Mesothelial cell of epicardium (in vitro differentiated cells): ENCODE results near the gene AFAP1. TPM values are rescaled to one million over a fixed set of nuclear protein-coding genes. Genes with fewer than 3 reads are reported as not detected.

Source experiments
- DNase-seq, 2 experiments: peaks; one replicate each; pipeline ENCODE4 v3.0.0; 2021; ENCODE audit warnings: low spot score in 2 of 2; ENCODE audit not compliant: unreplicated experiment in 2 of 2
- H3K27ac Mint-ChIP-seq: 2 replicates; pipeline ENCODE4 v1.8.0; 2021; ENCODE audit warnings: mixed read lengths
- H3K27me3 Mint-ChIP-seq: 2 replicates; pipeline ENCODE4 v1.8.0; 2021; ENCODE audit warnings: low read depth, mixed read lengths
- H3K36me3 Mint-ChIP-seq: 2 replicates; pipeline ENCODE4 v1.8.0; 2021; ENCODE audit warnings: mixed read lengths
- H3K4me1 Mint-ChIP-seq: 2 replicates; pipeline ENCODE4 v1.8.0; 2021; ENCODE audit warnings: mixed read lengths
- H3K4me3 Mint-ChIP-seq: 2 replicates; pipeline ENCODE4 v1.8.0; 2021; ENCODE audit warnings: mild to moderate bottlenecking, moderate library complexity, mixed read lengths
- H3K9me3 Mint-ChIP-seq: 2 replicates; pipeline ENCODE4 v1.8.0; 2021; ENCODE audit warnings: mixed read lengths
- total RNA-seq: library from RNA; stranded (reverse); gene quantifications from 3 replicates; pipeline ENCODE4 v1.2.1, GENCODE V29; 2021
- TF ChIP-seq, protein P1 (sequence below): fragments of 200-600 bp; sonication (generic); IDR thresholded peaks from one replicate; pipeline ENCODE4 v1.5.0; 2021; ENCODE audit warnings: antibody characterized with exemption; ENCODE audit not compliant: unreplicated experiment

AFAP1 gene
- total RNA-seq, 1 donor from 2014 or later = 82.4 TPM

DNA sequence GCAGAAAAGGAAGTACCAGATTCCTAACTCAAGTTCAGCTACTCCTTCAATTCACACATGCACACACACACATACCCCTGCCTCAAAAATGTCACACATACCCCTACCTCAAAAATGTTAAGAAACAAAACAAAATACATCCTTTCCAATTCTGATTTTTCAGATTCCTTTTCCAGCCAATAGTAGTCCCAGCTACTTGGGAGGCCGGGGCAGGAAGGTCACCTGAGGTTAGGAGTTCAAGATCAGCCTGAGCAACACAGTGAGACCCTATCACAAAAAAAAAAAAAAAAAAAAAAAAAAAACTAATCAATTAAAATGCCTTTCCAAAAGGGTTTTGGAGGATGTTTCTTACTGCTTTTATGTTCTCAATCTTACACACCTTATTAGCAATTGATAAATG, 138.0 kb downstream of the AFAP1 start:
- TF ChIP-seq, protein P1, sequence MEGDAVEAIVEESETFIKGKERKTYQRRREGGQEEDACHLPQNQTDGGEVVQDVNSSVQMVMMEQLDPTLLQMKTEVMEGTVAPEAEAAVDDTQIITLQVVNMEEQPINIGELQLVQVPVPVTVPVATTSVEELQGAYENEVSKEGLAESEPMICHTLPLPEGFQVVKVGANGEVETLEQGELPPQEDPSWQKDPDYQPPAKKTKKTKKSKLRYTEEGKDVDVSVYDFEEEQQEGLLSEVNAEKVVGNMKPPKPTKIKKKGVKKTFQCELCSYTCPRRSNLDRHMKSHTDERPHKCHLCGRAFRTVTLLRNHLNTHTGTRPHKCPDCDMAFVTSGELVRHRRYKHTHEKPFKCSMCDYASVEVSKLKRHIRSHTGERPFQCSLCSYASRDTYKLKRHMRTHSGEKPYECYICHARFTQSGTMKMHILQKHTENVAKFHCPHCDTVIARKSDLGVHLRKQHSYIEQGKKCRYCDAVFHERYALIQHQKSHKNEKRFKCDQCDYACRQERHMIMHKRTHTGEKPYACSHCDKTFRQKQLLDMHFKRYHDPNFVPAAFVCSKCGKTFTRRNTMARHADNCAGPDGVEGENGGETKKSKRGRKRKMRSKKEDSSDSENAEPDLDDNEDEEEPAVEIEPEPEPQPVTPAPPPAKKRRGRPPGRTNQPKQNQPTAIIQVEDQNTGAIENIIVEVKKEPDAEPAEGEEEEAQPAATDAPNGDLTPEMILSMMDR = no peak
- Mint-ChIP-seq H3K27me3 (no peaks in the 10 kb centered on the region), H3K36me3 (peaks cover 45% of the 10 kb centered on the region), H3K27ac (peak overlapping the region; percentile 86), H3K4me3 (no peak overlapping the region), H3K9me3 (no peaks in the 10 kb centered on the region), H3K4me1 (peaks cover 31% of the 10 kb centered on the region)
- no peak for DNase-seq

DNA sequence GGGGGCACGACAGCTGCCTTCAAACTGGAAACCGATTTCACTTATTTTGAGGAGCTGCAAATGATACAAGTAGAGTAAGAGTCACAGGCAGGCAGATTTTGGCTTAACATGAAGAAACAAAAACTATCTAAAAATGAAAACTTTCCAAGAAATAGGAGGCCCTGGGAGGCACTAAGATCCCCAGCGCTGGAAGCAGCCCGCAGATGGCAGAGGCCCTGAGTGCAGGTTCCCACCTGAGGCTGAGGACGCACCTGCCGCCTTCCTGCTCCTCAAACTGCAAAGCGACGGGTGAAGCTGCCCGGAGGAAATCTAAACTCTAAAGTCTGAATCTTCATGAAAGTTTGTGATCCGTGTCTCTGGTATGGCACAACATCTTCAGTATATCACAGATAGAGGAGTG, 138.7 kb downstream of the AFAP1 start:
- DNase-seq = no peak
- Mint-ChIP-seq H3K9me3 (no peaks in the 10 kb centered on the region), H3K27ac (no peak overlapping the region), H3K27me3 (no peaks in the 10 kb centered on the region), H3K4me1 (peaks cover 25% of the 10 kb centered on the region), H3K36me3 (peaks cover 45% of the 10 kb centered on the region), H3K4me3 (no peak overlapping the region)
- TF ChIP-seq, protein P1 = no peak

DNA sequence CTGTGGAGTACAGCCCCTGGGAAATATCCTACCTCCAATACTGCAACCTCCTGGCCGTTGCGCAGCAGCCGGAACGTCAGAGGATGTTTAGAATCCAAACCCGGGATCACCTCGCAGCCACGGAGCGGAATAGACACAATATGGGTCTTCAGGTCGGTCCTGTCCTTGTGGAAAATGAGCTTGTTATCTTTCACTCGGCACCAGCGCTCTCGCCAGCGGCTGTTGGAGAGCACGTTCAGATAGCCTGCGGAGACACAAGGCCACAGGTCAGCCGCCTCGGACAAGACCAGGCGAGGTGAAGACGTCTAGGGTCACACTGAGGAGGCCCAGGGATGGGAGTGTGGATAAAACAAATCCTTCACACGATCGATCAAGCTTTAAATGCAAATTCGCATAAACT, 139.3 kb downstream of the AFAP1 start:
- Mint-ChIP-seq H3K9me3 (no peaks in the 10 kb centered on the region), H3K36me3 (peaks cover 43% of the 10 kb centered on the region), H3K27ac (no peak overlapping the region), H3K4me1 (peaks cover 19% of the 10 kb centered on the region), H3K4me3 (no peak overlapping the region), H3K27me3 (no peaks in the 10 kb centered on the region)
- no peak for DNase-seq
- TF ChIP-seq, protein P1 = no peak

DNA sequence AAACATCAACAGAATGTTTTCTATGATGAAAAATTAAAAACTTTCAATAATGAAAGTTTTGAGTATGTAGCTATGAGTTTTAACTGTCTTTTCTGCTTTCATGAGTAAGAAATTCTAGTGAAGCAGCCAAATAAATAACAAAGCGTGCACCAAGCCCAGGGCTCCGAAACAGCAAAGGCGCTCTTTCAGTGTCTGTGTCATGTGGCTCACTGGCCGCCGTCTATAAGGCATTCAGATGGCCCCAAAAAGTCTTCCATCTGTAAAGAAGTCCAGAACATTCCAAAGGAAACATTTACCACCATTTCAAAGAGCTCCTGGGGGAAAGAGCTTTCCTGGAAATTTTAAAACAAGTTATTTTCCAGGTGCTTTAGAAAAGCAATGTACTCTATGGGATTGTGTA, 139.9 kb downstream of the AFAP1 start:
- no peak for DNase-seq
- Mint-ChIP-seq H3K27me3 (no peaks in the 10 kb centered on the region), H3K4me3 (no peak overlapping the region), H3K9me3 (no peaks in the 10 kb centered on the region), H3K4me1 (peaks cover 13% of the 10 kb centered on the region), H3K27ac (no peak overlapping the region), H3K36me3 (peaks cover 43% of the 10 kb centered on the region)
- TF ChIP-seq, protein P1 = no peak

DNA sequence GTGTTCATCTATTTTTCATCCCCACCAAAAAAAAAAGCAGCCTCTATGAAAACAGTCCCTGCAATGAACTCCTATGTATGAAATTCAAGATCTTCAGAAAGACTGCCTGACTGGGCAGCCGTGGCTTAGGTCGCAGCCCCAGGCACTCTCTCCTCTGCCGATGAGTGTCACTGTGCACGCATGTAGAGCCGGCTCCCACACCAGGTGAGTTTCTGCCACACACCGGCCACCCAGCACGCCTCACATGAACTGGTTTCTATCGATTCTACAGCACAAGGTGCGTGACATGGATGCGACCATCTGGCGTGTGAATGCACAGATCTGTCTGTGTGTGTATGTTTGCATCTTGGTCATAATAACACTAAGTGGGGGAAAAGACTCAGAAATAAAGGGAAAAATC, 140.4 kb downstream of the AFAP1 start:
- Mint-ChIP-seq H3K27me3 (no peaks in the 10 kb centered on the region), H3K36me3 (peaks cover 43% of the 10 kb centered on the region), H3K27ac (no peak overlapping the region), H3K4me1 (peaks cover 10% of the 10 kb centered on the region), H3K9me3 (no peaks in the 10 kb centered on the region), H3K4me3 (no peak overlapping the region)
- TF ChIP-seq, protein P1 = no peak
- no peak for DNase-seq
